GM10266 (cell line): Measurements from ENCODE around the gene SNX8.

Experiments used
- DNase-seq: peaks from one replicate; pipeline ENCODE4 v3.0.0; 2012; ENCODE audit errors: extremely low spot score
- TF ChIP-seq, protein P1 (sequence below): IDR thresholded peaks from 2 replicates; pipeline ENCODE4 v1.5.1; 2012; ENCODE audit warnings: mild to moderate bottlenecking, low read depth; ENCODE audit not compliant: control insufficient read depth, insufficient read depth; ENCODE audit errors: missing control alignments

SNX8 gene

DNA sequence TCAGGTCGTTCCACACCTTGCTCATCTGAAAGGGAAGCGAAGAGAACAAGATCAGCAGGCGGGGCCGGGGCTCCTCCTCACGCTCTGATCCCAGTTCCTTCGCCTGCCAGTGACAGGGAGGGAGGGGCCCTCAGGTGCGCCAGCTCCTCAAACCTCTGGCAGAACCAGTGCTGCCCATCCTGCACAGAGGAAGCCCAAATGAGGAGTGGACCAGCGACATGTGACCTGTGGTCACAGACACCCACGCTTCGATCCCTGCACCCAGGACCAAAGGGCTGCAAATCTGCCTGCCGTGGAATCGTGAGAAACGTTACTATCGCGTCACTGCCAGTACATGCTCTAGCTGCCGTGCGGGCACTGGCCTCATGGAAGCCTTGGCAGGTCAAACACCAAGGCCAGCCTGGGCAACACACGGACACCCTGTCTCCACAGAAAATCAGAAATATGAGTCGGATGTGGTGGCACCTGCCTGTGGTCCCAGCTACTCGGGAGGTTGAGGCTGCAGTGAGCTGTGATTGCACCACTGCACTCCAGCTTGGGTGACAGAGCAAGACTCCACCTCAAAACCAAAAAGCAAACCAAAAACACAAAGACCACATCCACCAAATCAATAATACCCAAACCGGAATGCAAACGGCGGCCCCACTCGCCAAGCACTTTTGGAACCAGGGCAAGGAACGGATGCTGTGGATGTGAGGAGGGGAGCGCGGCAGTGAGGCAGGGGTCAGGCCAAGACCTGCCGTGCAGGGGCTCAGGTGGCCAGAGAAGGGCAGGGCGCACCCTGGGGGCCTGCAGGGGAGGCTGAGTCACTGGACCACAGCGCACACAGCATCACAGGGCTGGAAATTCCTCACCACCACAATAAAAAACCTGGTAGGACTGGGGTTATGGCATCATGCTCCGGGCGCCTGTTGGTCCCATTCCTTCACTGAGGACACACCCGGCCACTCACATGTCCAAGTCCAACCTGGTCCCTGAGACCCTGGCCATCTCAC is 58.8 kb downstream of the SNX8 start:
- TF ChIP-seq, protein P1, sequence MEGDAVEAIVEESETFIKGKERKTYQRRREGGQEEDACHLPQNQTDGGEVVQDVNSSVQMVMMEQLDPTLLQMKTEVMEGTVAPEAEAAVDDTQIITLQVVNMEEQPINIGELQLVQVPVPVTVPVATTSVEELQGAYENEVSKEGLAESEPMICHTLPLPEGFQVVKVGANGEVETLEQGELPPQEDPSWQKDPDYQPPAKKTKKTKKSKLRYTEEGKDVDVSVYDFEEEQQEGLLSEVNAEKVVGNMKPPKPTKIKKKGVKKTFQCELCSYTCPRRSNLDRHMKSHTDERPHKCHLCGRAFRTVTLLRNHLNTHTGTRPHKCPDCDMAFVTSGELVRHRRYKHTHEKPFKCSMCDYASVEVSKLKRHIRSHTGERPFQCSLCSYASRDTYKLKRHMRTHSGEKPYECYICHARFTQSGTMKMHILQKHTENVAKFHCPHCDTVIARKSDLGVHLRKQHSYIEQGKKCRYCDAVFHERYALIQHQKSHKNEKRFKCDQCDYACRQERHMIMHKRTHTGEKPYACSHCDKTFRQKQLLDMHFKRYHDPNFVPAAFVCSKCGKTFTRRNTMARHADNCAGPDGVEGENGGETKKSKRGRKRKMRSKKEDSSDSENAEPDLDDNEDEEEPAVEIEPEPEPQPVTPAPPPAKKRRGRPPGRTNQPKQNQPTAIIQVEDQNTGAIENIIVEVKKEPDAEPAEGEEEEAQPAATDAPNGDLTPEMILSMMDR: no peak
- no peak for DNase-seq

GRCh38 chr7:2254429-2255144 is 59.7 kb downstream of the SNX8 start:
- no peak for DNase-seq
- TF ChIP-seq, protein P1: no peak

DNA sequence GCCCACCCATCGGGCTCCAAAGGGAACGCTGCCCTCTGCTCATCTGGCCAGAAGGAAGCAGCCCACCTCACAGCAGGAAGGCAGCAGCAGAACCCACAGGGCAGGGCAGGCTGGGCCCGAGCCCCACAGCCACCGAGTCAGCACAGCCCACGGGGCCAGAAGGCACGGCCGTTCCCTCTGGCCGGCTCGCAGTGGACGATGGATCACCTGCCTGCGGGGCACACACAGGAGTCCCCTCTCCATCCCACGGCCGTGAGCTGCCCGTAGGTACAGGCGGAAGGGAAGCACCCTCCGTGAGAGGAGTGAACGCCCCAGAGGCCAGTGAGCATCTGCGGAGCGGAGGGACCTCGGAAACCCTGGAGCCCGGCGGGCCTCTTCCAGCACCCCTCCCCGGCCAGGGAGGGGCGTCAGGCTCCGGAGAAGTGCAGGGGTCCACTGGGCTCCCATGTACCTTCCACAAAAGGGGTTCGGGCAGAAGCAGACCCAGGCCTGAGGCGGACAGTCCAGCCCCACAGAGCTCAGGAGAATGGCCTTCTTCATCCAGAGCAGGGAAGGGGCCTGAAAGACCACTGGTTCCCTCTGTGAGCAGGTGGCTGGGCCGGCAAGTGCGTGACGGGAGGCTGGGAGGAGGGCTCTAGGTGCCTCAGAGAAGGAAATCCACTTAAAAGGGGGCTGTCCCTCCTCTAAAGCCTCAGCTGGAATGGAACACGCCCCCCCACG is 60.6 kb downstream of the SNX8 start:
- TF ChIP-seq, protein P1: no peak

GRCh38 chr7:2253021-2253420 is 61.2 kb downstream of the SNX8 start:
- no peak for DNase-seq
- TF ChIP-seq, protein P1: no peak

More for the DNA sequence above, 60.6 kb downstream of the SNX8 start:
- DNase-seq: no peak

- TF ChIP-seq, protein P1: no peak
- no peak for DNase-seq
Observed at GRCh38 chr7:2251841-2252771, 62.1 kb downstream of the SNX8 start.

DNA sequence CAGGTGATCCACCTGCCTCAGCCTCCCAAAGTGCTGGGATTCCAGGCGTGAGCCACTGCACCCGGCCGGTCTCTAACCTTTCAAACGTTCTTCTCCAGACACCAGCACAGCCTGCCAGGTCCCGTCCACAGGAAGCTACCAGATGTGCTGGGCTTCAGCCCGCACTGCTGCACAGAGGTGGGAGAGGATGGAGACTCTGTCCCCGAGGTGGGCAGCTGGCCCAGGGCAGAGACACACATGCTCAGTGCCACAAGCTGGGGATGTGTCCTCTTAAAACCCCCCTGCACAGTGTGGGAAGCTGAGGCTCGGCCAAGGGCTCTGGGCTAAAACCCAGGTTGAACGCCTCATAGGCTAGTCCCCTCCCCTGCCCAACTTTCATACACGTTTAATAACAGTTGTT is 62.9 kb downstream of the SNX8 start:
- TF ChIP-seq, protein P1: no peak
- no peak for DNase-seq
